Gastrocnemius medialis (tissue), 4 donors: ENCODE data around the gene LEF1.

ENCODE experiments used
- POLR2A ChIP-seq, 2 donors: fragments of 450-650 bp; IDR thresholded peaks; one replicate each; pipeline ENCODE4 v1.6.1; 2017; ENCODE audit warnings: antibody characterized with exemption in 2 of 2, mild to moderate bottlenecking in 2 of 2, moderate library complexity in 2 of 2
- TF ChIP-seq, protein P1 (sequence below), 5 experiments: fragments of 450-650 bp in 3 of 5; fragments of 200-600 bp in 2 of 5; sonication (generic) in 2 of 5; IDR thresholded peaks in 4 of 5; conservative IDR thresholded peaks in 1 of 5; 1 replicate in 4 of 5; 2 replicates in 1 of 5; pipeline ENCODE4 v1.5.1; 2016 to 2019; ENCODE audit warnings: antibody characterized with exemption in 5 of 5, mild to moderate bottlenecking in 3 of 5, moderate library complexity in 3 of 5

DNA sequence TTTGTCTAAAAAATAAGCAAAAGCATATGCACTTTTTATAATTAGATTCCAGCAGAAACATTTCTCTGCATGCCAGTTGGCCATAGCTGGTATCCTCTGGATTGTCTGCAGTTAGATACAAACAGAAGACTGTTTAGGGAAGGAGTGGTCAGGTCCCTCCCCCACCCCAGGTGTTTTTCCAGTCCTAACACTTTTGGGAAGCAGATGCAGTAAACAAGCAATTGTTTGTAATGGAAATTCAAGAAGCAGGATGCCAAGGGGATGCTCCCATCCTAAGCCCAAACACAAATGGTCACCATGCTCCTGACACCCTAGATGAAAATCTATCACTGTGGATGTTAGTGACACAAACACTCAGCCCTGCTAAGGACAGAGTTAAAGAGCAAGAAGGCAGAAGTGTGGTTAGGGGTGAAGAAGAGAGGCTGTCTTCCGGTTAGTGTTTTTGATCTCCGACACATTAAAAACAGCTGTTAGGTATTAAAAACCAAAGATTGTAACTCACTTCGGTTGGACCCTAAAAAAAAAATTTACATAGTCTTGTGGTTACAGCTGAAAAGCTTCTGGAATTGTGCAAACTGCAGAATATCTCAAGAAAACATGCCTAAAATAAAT, 7.9 kb downstream of the LEF1 start:
- TF ChIP-seq, protein P1, sequence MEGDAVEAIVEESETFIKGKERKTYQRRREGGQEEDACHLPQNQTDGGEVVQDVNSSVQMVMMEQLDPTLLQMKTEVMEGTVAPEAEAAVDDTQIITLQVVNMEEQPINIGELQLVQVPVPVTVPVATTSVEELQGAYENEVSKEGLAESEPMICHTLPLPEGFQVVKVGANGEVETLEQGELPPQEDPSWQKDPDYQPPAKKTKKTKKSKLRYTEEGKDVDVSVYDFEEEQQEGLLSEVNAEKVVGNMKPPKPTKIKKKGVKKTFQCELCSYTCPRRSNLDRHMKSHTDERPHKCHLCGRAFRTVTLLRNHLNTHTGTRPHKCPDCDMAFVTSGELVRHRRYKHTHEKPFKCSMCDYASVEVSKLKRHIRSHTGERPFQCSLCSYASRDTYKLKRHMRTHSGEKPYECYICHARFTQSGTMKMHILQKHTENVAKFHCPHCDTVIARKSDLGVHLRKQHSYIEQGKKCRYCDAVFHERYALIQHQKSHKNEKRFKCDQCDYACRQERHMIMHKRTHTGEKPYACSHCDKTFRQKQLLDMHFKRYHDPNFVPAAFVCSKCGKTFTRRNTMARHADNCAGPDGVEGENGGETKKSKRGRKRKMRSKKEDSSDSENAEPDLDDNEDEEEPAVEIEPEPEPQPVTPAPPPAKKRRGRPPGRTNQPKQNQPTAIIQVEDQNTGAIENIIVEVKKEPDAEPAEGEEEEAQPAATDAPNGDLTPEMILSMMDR (IDR thresholded peaks at IDR 0.05 in 4 of 5, conservative IDR thresholded peaks at IDR 0.05 in 1 of 5): no peak
- TF ChIP-seq POLR2A (IDR thresholded peaks at IDR 0.05): no peak
